Measurements from ENCODE around the gene PPM1H. TPM values are rescaled to one million over a fixed set of nuclear protein-coding genes. Genes with fewer than 3 reads are reported as not detected.

The PPM1H gene
- total RNA-seq, 1 donor: 13.4 TPM

GRCh38 chr12:62748941-62749468 is 185.9 kb downstream of the PPM1H start:
- Histone ChIP-seq H3K36me3 (ENCODE audit: insufficient read depth, low read length) (no peaks in the 10 kb centered on the region), H3K27me3 (ENCODE audit: insufficient read depth, low read length) (no peaks in the 10 kb centered on the region), H3K9me3 (ENCODE audit: low read depth, low read length) (no peaks in the 10 kb centered on the region), H2AFZ (ENCODE audit: low read length) (peak overlapping the region; percentile 23), H3K4me2 (ENCODE audit: insufficient read depth, low read length) (no peak overlapping the region), H3K4me1 (ENCODE audit: insufficient read depth, low read length) (peaks cover 14% of the 10 kb centered on the region), H3K4me3 (ENCODE audit: insufficient read depth, low read length) (no peak overlapping the region), H3K79me2 (ENCODE audit: insufficient read depth, low read length) (no peaks in the 10 kb centered on the region), H4K20me1 (ENCODE audit: insufficient read depth, low read length) (no peaks in the 10 kb centered on the region), H3K27ac (ENCODE audit: low read depth, low read length) (no peak overlapping the region)
- DNase-seq (ENCODE audit: insufficient read length, low spot score, missing footprints): no peak
- no peak for TF ChIP-seq CTCF (IDR thresholded peaks at IDR 0.05; ENCODE audit: extremely low read depth, low read depth, low read length)

DNA sequence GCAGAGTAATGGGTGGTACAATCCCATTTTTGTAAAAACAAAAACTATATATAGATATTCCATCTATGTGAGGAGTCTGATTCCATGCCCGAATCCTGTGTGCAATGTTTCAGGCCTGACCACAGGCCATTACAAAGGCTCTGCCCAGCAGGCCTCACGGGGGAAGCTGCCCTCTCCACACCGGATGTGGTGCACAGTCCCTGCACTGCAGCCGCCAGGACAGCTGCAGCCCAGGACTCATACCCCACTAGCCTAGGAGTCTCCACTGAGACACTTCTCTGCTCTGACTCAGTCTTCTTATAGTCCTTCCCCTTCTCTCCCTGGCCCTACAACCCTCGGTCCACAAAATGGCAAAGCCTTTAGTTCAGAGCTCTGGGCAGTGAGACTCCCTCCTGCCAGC is 190.4 kb downstream of the PPM1H start:
- Histone ChIP-seq H3K27ac (ENCODE audit: low read depth, low read length) (peak overlapping the region; percentile 72), H2AFZ (ENCODE audit: low read length) (peak overlapping the region; percentile 59), H3K4me3 (ENCODE audit: insufficient read depth, low read length) (no peak overlapping the region), H3K4me1 (ENCODE audit: insufficient read depth, low read length) (peaks cover 19% of the 10 kb centered on the region), H3K4me2 (ENCODE audit: insufficient read depth, low read length) (peak overlapping the region; percentile 38), H3K9me3 (ENCODE audit: low read depth, low read length) (no peaks in the 10 kb centered on the region), H3K36me3 (ENCODE audit: insufficient read depth, low read length) (no peaks in the 10 kb centered on the region), H3K79me2 (ENCODE audit: insufficient read depth, low read length) (no peaks in the 10 kb centered on the region), H4K20me1 (ENCODE audit: insufficient read depth, low read length) (no peaks in the 10 kb centered on the region), H3K27me3 (ENCODE audit: insufficient read depth, low read length) (no peaks in the 10 kb centered on the region)
- DNase-seq (ENCODE audit: insufficient read length, low spot score, missing footprints): peak; percentile 93
- no peak for TF ChIP-seq CTCF (IDR thresholded peaks at IDR 0.05; ENCODE audit: extremely low read depth, low read depth, low read length)

GRCh38 chr12:62739266-62740015 is 195.5 kb downstream of the PPM1H start:
- Histone ChIP-seq H3K27me3 (ENCODE audit: insufficient read depth, low read length) (no peaks in the 10 kb centered on the region), H3K36me3 (ENCODE audit: insufficient read depth, low read length) (no peaks in the 10 kb centered on the region), H4K20me1 (ENCODE audit: insufficient read depth, low read length) (no peaks in the 10 kb centered on the region), H2AFZ (ENCODE audit: low read length) (peak overlapping the region; percentile 74), H3K4me1 (ENCODE audit: insufficient read depth, low read length) (peaks cover 19% of the 10 kb centered on the region), H3K27ac (ENCODE audit: low read depth, low read length) (peak overlapping the region; percentile 7), H3K79me2 (ENCODE audit: insufficient read depth, low read length) (no peaks in the 10 kb centered on the region), H3K4me3 (ENCODE audit: insufficient read depth, low read length) (no peak overlapping the region), H3K4me2 (ENCODE audit: insufficient read depth, low read length) (peak overlapping the region; percentile 19), H3K9me3 (ENCODE audit: low read depth, low read length) (no peaks in the 10 kb centered on the region)
- TF ChIP-seq CTCF (IDR thresholded peaks at IDR 0.05; ENCODE audit: extremely low read depth, low read depth, low read length): no peak
- DNase-seq (ENCODE audit: insufficient read length, low spot score, missing footprints): no peak

- TF ChIP-seq CTCF (IDR thresholded peaks at IDR 0.05; ENCODE audit: extremely low read depth, low read depth, low read length): no peak
- Histone ChIP-seq H3K27ac (ENCODE audit: low read depth, low read length) (peak overlapping the region; percentile 1), H3K9me3 (ENCODE audit: low read depth, low read length) (no peaks in the 10 kb centered on the region), H3K79me2 (ENCODE audit: insufficient read depth, low read length) (no peaks in the 10 kb centered on the region), H3K27me3 (ENCODE audit: insufficient read depth, low read length) (no peaks in the 10 kb centered on the region), H4K20me1 (ENCODE audit: insufficient read depth, low read length) (no peaks in the 10 kb centered on the region), H3K4me1 (ENCODE audit: insufficient read depth, low read length) (peaks cover 19% of the 10 kb centered on the region), H2AFZ (ENCODE audit: low read length) (no peak overlapping the region), H3K4me2 (ENCODE audit: insufficient read depth, low read length) (no peak overlapping the region), H3K36me3 (ENCODE audit: insufficient read depth, low read length) (no peaks in the 10 kb centered on the region), H3K4me3 (ENCODE audit: insufficient read depth, low read length) (no peak overlapping the region)
- no peak for DNase-seq (ENCODE audit: insufficient read length, low spot score, missing footprints)
Measured at GRCh38 chr12:62738616-62739015, 196.3 kb downstream of the PPM1H start.

Data from osteoblast (primary cell).